ENCODE measurements around the gene RAB37.

The RAB37 gene

GRCh38 chr17:74778960-74779359 lies 41.9 kb downstream of the RAB37 start:
- DNase-seq (ENCODE audit: low read depth) = no peak

GRCh38 chr17:74779501-74779900 lies 42.4 kb downstream of the RAB37 start:
- DNase-seq (ENCODE audit: low read depth) = no peak

- DNase-seq (ENCODE audit: low read depth) = peak; percentile 38
Observed at GRCh38 chr17:74779948-74780400, 42.9 kb downstream of the RAB37 start.

- DNase-seq (ENCODE audit: low read depth) = no peak
Observed at GRCh38 chr17:74780443-74781238, 43.6 kb downstream of the RAB37 start.

GRCh38 chr17:74782571-74782970 lies 45.5 kb downstream of the RAB37 start:
- no peak for DNase-seq (ENCODE audit: low read depth)

- no peak for DNase-seq (ENCODE audit: low read depth)
Observed at GRCh38 chr17:74784125-74784810, 47.2 kb downstream of the RAB37 start.

- no peak for DNase-seq (ENCODE audit: low read depth)
Observed at GRCh38 chr17:74785096-74785980, 48.3 kb downstream of the RAB37 start.

GRCh38 chr17:74785981-74786360 lies 48.9 kb downstream of the RAB37 start:
- no peak for DNase-seq (ENCODE audit: low read depth)

GRCh38 chr17:74786431-74787055 lies 49.5 kb downstream of the RAB37 start:
- DNase-seq (ENCODE audit: low read depth) = no peak

GRCh38 chr17:74790161-74791058 lies 53.4 kb downstream of the RAB37 start:
- no peak for DNase-seq (ENCODE audit: low read depth)

- no peak for DNase-seq (ENCODE audit: low read depth)
Observed at GRCh38 chr17:74792586-74793105, 55.6 kb downstream of the RAB37 start.

GRCh38 chr17:74795327-74796020 lies 58.4 kb downstream of the RAB37 start:
- no peak for DNase-seq (ENCODE audit: low read depth)

- DNase-seq (ENCODE audit: low read depth) = no peak
Observed at GRCh38 chr17:74796211-74796610, 59.2 kb downstream of the RAB37 start.

- no peak for DNase-seq (ENCODE audit: low read depth)
Observed at GRCh38 chr17:74796866-74797265, 59.8 kb downstream of the RAB37 start.

All from T follicular helper cell (primary cell).